Activated CD8-positive, alpha-beta T cell treated with anti-CD3 and anti-CD28 coated beads for 36 hours (primary cell): Measurements from ENCODE around the gene NOP10. TPM values are rescaled to one million over a fixed set of nuclear protein-coding genes. Genes with fewer than 3 reads are reported as not detected.
"Not testable (repeated sequence)": the region's sequence is repeated elsewhere in the genome, so short reads cannot be mapped to it uniquely, and the experiment has no call there.

Experiments used
- ATAC-seq: fragments of 200-7000 bp; cut with Tn5 transposase; one replicate; pipeline ENCODE4 v1.10.0; 2021; ENCODE audit warnings: mild to moderate bottlenecking, moderate library complexity
- CTCF ChIA-PET: fragments of 350-600 bp; sonication (Branson Sonifier 250); formaldehyde crosslinking; loops from one replicate; lab custom pipeline; 2021; ENCODE audit warnings: antibody characterized with exemption; lab: Charles Lee
- POLR2A ChIA-PET: fragments of 350-600 bp; sonication (Branson Sonifier 250); formaldehyde crosslinking; loops from one replicate; lab custom pipeline; 2021; ENCODE audit warnings: antibody characterized with exemption; lab: Charles Lee
- DNase-seq: peaks from one replicate; pipeline ENCODE4 v3.0.0-alpha.2; 2020
- H3K27ac Mint-ChIP-seq: one replicate; pipeline ENCODE4 v1.8.0; 2021; ENCODE audit warnings: mild to moderate bottlenecking, mixed read lengths
- H3K27me3 Mint-ChIP-seq: one replicate; pipeline ENCODE4 v1.8.0; 2021; ENCODE audit warnings: mixed read lengths
- H3K36me3 Mint-ChIP-seq: one replicate; pipeline ENCODE4 v1.8.0; 2021; ENCODE audit warnings: low read depth, mixed read lengths
- H3K4me1 Mint-ChIP-seq: one replicate; pipeline ENCODE4 v1.8.0; 2021; ENCODE audit warnings: low read depth, mixed read lengths
- H3K4me3 Mint-ChIP-seq: one replicate; pipeline ENCODE4 v1.8.0; 2021; ENCODE audit warnings: mild to moderate bottlenecking, moderate library complexity, mixed read lengths
- H3K9me3 Mint-ChIP-seq: one replicate; pipeline ENCODE4 v1.8.0; 2021; ENCODE audit warnings: mixed read lengths
- CTCF ChIP-seq: fragments of 200-600 bp; IDR thresholded peaks from one replicate; pipeline ENCODE4 v1.8.0; 2022; ENCODE audit warnings: antibody characterized with exemption, mild to moderate bottlenecking
- intact Hi-C: fragments of 100-400 bp; cut with micrococcal nuclease; formaldehyde crosslinking; loops from one replicate; pipeline ENCODE4 v1.10.0; 2022
- total RNA-seq, 2 experiments: library from RNA; stranded (reverse); gene quantifications; one replicate each; pipeline ENCODE4 v1.2.3, GENCODE V29; 2021

NOP10 gene
- total RNA-seq, 2 experiments from 2014 or later, result 225 to 226 TPM

DNA sequence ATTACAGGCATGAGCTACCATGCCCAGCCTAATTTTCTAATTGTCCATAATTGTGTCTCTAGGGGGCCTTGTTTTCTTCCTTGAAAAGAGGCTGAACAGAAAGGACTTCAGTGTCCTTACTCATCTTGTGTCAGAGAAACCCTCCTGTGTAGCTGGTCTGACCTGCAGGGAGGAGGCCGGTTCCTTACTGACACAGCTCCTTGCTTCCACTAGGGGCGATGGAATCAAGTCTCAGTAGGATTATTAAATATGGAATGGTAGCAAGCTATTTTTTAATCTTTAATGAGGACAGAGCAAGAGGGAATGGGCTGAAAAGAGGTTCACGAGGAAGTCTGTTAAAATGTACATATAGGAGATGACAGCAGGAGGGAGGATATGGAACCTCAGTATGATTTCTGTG, 15.4 kb upstream of the NOP10 start:
- POLR2A ChIA-PET, result interaction anchor here (1.4 kb wide), 1 partner anchor 9 kb away, joined by 5 read pairs; no protein-coding TSS in a partner anchor
- Mint-ChIP-seq H3K27me3 (no peaks in the 10 kb centered on the region), H3K27ac (no peak overlapping the region), H3K36me3 (peaks cover 33% of the 10 kb centered on the region), H3K9me3 (no peaks in the 10 kb centered on the region), H3K4me3 (no peak overlapping the region), H3K4me1 (no peaks in the 10 kb centered on the region)
- intact Hi-C loops, result no loop called here
- DNase-seq (no peak), ATAC-seq (no peak)
- CTCF ChIA-PET, result interaction anchor here (0.7 to 2.1 kb wide), 4 partner anchors 9 to 149 kb away, joined by 3 to 9 read pairs (median 4); partner anchors contain the start of genes KATNBL1 and LPCAT4
- TF ChIP-seq CTCF, result no peak

- ChIA-PET CTCF (interaction anchor here (1.0 to 2.1 kb wide), 2 partner anchors 10 to 15 kb away, joined by 3 to 9 read pairs; partner anchors contain the start of gene LPCAT4), POLR2A (interaction anchor here (1.4 kb wide), 1 partner anchor 10 kb away, joined by 5 read pairs; no protein-coding TSS in a partner anchor)
- no peaks in the 10 kb centered on the region for H3K4me1 Mint-ChIP-seq
- no peak for TF ChIP-seq CTCF
- DNase-seq (no peak), ATAC-seq (no peak)
- no peaks in the 10 kb centered on the region for H3K27me3 Mint-ChIP-seq
- no peak overlapping the region for H3K4me3 Mint-ChIP-seq
- no peaks in the 10 kb centered on the region for H3K9me3 Mint-ChIP-seq
- no peak overlapping the region for H3K27ac Mint-ChIP-seq
- H3K36me3 Mint-ChIP-seq, result peaks cover 28% of the 10 kb centered on the region
- intact Hi-C loops, result no loop called here
Measured at GRCh38 chr15:34357653-34358052, 14.7 kb upstream of the NOP10 start.

DNA sequence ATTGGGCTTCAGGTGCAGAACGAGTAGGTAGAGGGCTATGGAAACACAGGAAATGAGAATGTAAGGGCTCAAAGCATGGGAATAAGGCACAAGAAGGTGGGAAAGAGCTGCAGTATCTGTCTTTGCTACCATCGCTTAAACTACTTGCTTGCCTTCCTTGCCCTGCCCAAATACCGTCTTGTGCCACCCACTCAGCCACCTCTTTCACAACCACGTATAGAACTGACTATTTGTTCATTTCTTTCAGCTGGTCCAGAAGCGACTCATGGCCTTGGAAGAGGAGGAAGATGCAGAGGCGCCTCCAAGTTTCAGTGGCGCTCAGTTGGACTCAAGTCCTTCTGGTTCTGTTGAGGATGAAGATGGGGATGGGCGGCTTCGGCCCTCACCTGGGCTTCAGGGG, 12.3 kb upstream of the NOP10 start:
- TF ChIP-seq CTCF, result no peak
- POLR2A ChIA-PET, result interaction anchor here (1.4 kb wide), 1 partner anchor 11 kb away, joined by 3 read pairs; no protein-coding TSS in a partner anchor
- no peak for DNase-seq
- Mint-ChIP-seq H3K27me3 (no peaks in the 10 kb centered on the region), H3K36me3 (peaks cover 17% of the 10 kb centered on the region), H3K9me3 (no peaks in the 10 kb centered on the region), H3K4me1 (no peaks in the 10 kb centered on the region), H3K4me3 (no peak overlapping the region), H3K27ac (no peak overlapping the region)
- CTCF ChIA-PET, result interaction anchor here (1.7 to 3.2 kb wide), 2 partner anchors 12 to 114 kb away, joined by 5 to 17 read pairs; partner anchors contain the start of gene LPCAT4
- ATAC-seq, result no peak
- intact Hi-C loops, result no loop called here

DNA sequence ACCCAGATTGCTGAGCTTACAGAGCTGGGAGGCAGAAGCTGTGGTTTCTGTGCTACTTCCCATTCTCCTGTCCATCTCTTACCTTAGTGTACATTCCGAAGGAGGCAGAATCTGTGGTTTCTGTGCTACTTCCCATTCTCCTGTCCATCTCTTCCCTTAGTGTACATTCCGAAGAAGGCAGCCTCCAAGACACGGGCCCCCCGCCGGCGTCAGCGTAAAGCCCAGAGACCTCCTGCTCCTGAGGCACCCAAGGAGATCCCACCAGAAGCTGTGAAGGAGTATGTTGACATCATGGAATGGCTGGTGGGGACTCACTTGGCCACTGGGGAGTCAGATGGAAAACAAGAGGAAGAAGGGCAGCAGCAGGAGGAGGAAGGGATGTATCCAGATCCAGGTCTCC, 11.3 kb upstream of the NOP10 start:
- DNase-seq (no peak), ATAC-seq (no peak)
- Mint-ChIP-seq H3K4me3 (no peak overlapping the region), H3K9me3 (no peaks in the 10 kb centered on the region), H3K27me3 (no peaks in the 10 kb centered on the region), H3K4me1 (no peaks in the 10 kb centered on the region), H3K27ac (no peak overlapping the region), H3K36me3 (peaks cover 14% of the 10 kb centered on the region)
- POLR2A ChIA-PET, result interaction anchor here (0.8 kb wide), 1 partner anchor 13 kb away, joined by 3 read pairs; the partner anchor contains the start of gene LPCAT4
- no peak for TF ChIP-seq CTCF
- intact Hi-C loops, result no loop called here
- CTCF ChIA-PET, result interaction anchor here (1.7 to 3.2 kb wide), 2 partner anchors 13 to 114 kb away, joined by 5 to 17 read pairs; partner anchors contain the start of gene LPCAT4

DNA sequence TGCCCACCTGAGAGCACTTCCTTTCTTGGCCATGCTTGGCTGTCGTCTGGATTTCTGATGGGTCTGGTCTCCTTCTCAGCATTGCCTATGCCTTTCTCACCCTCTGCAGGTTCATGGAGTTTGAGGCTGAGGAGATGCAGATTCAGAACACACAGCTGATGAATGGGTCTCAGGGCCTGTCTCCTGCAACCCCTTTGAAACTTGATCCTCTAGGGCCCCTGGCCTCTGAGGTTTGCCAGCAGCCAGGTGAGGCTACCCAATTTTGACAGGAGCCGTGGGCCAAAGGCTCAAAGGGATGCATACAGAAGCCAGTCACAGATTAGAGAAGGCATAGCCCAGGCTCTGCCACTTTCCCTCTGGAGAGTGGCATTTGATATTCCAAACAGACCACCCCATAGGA, 10.7 kb upstream of the NOP10 start:
- H3K27ac Mint-ChIP-seq, result no peak overlapping the region
- CTCF ChIA-PET, result interaction anchor here (1.7 to 3.2 kb wide), 2 partner anchors 14 to 113 kb away, joined by 5 to 17 read pairs; partner anchors contain the start of gene LPCAT4

GRCh38 chr15:34352996-34353395, 10.1 kb upstream of the NOP10 start:
- H3K36me3 Mint-ChIP-seq, POLR2A ChIA-PET, H3K27ac Mint-ChIP-seq, ATAC-seq, H3K4me1 Mint-ChIP-seq, H3K27me3 Mint-ChIP-seq, H3K9me3 Mint-ChIP-seq, DNase-seq, intact Hi-C loops, H3K4me3 Mint-ChIP-seq: not testable (repeated sequence)
- CTCF ChIA-PET, result interaction anchor here (3.2 kb wide), 1 partner anchor 14 kb away, joined by 17 read pairs; the partner anchor contains the start of gene LPCAT4

More for the DNA sequence above, 10.7 kb upstream of the NOP10 start:
- intact Hi-C loops, result no loop called here
- Mint-ChIP-seq H3K27me3 (no peaks in the 10 kb centered on the region), H3K4me3 (no peak overlapping the region), H3K36me3 (peaks cover 8% of the 10 kb centered on the region), H3K4me1 (no peaks in the 10 kb centered on the region), H3K9me3 (no peaks in the 10 kb centered on the region)
- TF ChIP-seq CTCF, result no peak
- POLR2A ChIA-PET, result no interaction called here
- no peak for ATAC-seq
- DNase-seq, result no peak
